ENCODE data around the gene FAM200C.

Gene FAM200C

DNA sequence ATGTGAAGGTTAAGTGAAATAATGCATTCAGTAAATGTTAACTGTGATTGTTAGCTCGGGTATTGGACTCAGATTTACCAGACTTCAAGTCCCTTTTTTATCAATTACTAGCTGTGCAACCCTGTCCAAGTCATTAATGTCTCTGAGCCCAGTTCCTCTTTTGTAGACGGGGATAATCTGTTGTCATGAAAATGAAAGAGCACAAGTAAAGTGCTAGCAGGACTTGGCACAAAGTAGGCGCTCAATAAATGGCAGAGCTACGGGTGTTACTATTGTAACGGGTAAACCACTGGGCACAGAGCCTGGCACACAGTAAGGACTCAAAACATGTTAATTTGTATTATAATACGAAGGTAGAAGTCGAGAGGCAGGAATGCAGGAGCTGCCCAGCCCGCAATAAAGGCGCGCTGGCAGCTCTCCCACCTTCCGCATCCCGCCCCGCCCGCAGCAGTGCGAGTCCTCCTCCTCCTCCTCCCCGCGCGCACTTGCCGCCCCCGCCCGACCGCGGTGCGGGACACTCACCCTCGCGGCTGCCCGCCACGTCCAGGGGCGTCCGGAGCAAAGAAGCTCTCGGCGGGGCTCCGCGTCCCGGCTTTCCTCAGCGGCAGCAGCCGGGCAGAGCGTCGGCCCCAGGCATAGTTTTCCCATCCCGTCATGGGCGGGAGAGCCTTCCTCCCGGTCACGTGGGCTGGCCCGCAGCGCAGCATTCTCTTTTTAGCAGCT lies 29.7 kb downstream of the FAM200C start, which contains the start of gene C1QTNF2:
TSS of gene C1QTNF2 (minus strand) at position 637 of the 723 bp plus-strand sequence. CDS start 15,615 bp downstream, outside the sequence.
- TF ChIP-seq, protein P1, sequence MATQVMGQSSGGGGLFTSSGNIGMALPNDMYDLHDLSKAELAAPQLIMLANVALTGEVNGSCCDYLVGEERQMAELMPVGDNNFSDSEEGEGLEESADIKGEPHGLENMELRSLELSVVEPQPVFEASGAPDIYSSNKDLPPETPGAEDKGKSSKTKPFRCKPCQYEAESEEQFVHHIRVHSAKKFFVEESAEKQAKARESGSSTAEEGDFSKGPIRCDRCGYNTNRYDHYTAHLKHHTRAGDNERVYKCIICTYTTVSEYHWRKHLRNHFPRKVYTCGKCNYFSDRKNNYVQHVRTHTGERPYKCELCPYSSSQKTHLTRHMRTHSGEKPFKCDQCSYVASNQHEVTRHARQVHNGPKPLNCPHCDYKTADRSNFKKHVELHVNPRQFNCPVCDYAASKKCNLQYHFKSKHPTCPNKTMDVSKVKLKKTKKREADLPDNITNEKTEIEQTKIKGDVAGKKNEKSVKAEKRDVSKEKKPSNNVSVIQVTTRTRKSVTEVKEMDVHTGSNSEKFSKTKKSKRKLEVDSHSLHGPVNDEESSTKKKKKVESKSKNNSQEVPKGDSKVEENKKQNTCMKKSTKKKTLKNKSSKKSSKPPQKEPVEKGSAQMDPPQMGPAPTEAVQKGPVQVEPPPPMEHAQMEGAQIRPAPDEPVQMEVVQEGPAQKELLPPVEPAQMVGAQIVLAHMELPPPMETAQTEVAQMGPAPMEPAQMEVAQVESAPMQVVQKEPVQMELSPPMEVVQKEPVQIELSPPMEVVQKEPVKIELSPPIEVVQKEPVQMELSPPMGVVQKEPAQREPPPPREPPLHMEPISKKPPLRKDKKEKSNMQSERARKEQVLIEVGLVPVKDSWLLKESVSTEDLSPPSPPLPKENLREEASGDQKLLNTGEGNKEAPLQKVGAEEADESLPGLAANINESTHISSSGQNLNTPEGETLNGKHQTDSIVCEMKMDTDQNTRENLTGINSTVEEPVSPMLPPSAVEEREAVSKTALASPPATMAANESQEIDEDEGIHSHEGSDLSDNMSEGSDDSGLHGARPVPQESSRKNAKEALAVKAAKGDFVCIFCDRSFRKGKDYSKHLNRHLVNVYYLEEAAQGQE (IDR thresholded peaks at IDR 0.05; ENCODE audit: insufficient read depth in 1 of 2, low read depth in 2 of 2, low read length in 2 of 2): no peak
- TF ChIP-seq TAF1 (IDR thresholded peaks at IDR 0.05; ENCODE audit: borderline replicate concordance, insufficient read depth, low read length): no peak
- TF ChIP-seq FOXP2 (optimal IDR thresholded peaks at IDR 0.05; ENCODE audit: borderline replicate concordance, extremely low read depth, extremely low read length, insufficient read depth): no peak
- TF ChIP-seq POLR2AphosphoS5 (IDR thresholded peaks at IDR 0.05; ENCODE audit: low read depth, low read length): no peak
- no peak for TF ChIP-seq SIN3A (IDR thresholded peaks at IDR 0.05; ENCODE audit: borderline replicate concordance, insufficient read depth, low read length)

DNA sequence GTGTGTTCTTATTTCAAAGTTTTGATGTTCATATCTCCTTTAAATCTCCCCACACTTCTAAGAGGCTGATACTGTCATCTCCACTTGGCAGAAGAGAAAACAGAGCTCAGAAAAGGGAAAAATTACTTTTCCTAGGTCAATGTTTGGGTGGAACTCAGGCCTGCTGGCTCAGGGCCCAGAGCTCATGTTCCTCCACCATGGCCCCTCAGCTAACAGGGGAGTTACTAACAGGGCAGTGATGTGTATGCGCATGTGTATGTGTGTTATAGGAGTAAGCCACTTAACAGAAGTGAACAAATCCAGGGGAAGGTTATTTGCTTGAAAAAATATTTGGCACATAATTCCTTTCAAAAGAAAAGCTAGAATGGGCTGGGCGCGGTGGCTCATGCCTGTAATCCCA lies 32.0 kb downstream of the FAM200C start:
- no peak for TF ChIP-seq FOXP2 (optimal IDR thresholded peaks at IDR 0.05; ENCODE audit: borderline replicate concordance, extremely low read depth, extremely low read length, insufficient read depth)

DNA sequence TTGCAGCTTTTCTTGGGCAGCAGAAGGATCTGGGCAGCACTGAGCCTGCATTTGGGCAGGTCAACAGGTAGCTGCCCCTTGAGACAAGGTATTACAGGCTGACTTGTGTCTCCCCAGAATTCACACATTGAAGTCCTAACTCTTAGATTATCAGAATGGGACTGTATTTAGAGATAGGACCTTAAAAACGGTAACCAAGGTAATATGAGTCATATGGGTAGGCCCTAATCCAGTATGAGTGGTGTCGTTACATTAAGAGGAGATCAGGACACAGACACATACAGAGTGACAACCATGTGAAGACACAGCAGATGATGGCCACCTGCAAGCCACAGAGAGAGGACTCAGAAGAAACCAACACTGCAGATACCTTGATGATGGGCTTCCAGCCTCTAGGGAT lies 32.6 kb downstream of the FAM200C start:
- no peak for TF ChIP-seq SIN3A (IDR thresholded peaks at IDR 0.05; ENCODE audit: borderline replicate concordance, insufficient read depth, low read length)
- no peak for TF ChIP-seq TAF1 (IDR thresholded peaks at IDR 0.05; ENCODE audit: borderline replicate concordance, insufficient read depth, low read length)
- no peak for TF ChIP-seq FOXP2 (optimal IDR thresholded peaks at IDR 0.05; ENCODE audit: borderline replicate concordance, extremely low read depth, extremely low read length, insufficient read depth)
- TF ChIP-seq, protein P1 (IDR thresholded peaks at IDR 0.05; ENCODE audit: insufficient read depth in 1 of 2, low read depth in 2 of 2, low read length in 2 of 2): no peak
- TF ChIP-seq POLR2AphosphoS5 (IDR thresholded peaks at IDR 0.05; ENCODE audit: low read depth, low read length): no peak

DNA sequence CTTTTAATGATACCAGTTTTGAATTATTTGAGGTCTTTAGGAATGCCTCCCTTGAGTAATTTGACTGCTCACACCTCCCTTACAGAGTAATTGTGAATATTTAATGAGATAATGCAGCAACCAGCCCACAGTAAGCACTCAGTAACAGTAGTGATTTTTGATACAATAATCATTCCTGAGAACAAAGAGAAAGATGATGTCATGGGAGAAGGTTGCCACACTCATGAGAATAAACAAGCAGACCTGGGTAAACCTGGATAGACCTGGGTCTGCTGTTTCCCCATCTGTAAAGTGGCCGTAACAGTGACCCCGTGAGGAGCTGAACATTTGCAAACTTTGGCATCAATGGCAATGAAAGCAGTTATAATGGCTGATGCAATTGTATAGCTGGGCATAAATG lies 33.6 kb downstream of the FAM200C start:
- no peak for TF ChIP-seq FOXP2 (optimal IDR thresholded peaks at IDR 0.05; ENCODE audit: borderline replicate concordance, extremely low read depth, extremely low read length, insufficient read depth)
- no peak for TF ChIP-seq POLR2AphosphoS5 (IDR thresholded peaks at IDR 0.05; ENCODE audit: low read depth, low read length)
- TF ChIP-seq SIN3A (IDR thresholded peaks at IDR 0.05; ENCODE audit: borderline replicate concordance, insufficient read depth, low read length): no peak
- TF ChIP-seq, protein P1 (IDR thresholded peaks at IDR 0.05; ENCODE audit: insufficient read depth in 1 of 2, low read depth in 2 of 2, low read length in 2 of 2): no peak
- TF ChIP-seq TAF1 (IDR thresholded peaks at IDR 0.05; ENCODE audit: borderline replicate concordance, insufficient read depth, low read length): no peak

DNA sequence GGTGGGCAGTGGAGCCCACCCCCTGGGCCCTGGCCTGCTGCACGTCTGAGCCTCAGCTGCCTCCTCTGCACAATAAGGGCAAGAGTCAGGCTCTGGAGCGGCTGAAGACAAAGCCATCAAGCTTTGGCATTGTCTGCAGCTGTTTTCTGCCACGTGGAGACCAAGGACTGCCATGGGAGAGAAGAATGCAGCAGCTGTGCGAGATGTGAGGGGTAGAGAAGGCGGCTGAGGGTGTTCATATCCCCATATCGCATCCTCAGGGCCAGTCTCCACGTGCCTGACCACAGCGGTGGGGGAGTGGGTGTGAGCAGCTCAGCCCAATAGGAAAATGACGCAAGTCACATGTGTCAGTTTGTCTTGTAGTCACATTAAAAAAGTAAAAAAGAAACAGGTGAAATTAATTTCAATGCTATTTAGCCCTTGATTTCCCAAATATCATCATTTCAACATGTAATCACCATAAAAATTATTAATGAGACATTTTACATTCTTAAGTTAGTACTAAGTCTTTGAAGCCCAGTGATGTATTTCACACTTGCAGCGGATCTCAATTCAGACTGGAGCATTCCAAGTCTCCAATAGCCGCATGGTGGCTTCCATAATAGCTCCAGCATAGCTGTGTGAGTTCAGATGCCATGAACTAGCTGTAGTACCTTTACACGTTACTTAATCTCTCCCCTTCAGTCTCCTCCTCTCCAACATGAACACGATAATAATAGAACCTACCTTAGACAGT lies 36.0 kb downstream of the FAM200C start:
- TF ChIP-seq, protein P1 (IDR thresholded peaks at IDR 0.05; ENCODE audit: insufficient read depth in 1 of 2, low read depth in 2 of 2, low read length in 2 of 2): no peak
- TF ChIP-seq SIN3A (IDR thresholded peaks at IDR 0.05; ENCODE audit: borderline replicate concordance, insufficient read depth, low read length) (no peak), POLR2AphosphoS5 (IDR thresholded peaks at IDR 0.05; ENCODE audit: low read depth, low read length) (no peak)

All from PFSK-1 (cell line).